D721Med (cell line): Measurements from ENCODE around the gene PIAS2.
A peak's percentile ranks its signal among the peaks of the same experiment; 100 is the strongest.

Experiments used
- DNase-seq: peaks from one replicate; pipeline ENCODE4 v3.0.0; 2011; ENCODE audit warnings: low spot score; ENCODE audit not compliant: insufficient read length
- FAIRE-seq: peaks from 2 replicates; lab custom pipeline; 2011; peaks lifted over from hg19 to GRCh38; lab: Jason Lieb, UNC
- CTCF ChIP-seq: IDR thresholded peaks from 2 replicates; pipeline ENCODE4 v1.5.1; 2012; ENCODE audit warnings: mild to moderate bottlenecking, control low read depth; ENCODE audit not compliant: insufficient read depth; ENCODE audit errors: missing control alignments

PIAS2 gene

GRCh38 chr18:46916551-46917107 is 678 bp downstream of the PIAS2 start:
- peak; percentile 84 for FAIRE-seq
- TF ChIP-seq CTCF: no peak
- no peak for DNase-seq

DNA sequence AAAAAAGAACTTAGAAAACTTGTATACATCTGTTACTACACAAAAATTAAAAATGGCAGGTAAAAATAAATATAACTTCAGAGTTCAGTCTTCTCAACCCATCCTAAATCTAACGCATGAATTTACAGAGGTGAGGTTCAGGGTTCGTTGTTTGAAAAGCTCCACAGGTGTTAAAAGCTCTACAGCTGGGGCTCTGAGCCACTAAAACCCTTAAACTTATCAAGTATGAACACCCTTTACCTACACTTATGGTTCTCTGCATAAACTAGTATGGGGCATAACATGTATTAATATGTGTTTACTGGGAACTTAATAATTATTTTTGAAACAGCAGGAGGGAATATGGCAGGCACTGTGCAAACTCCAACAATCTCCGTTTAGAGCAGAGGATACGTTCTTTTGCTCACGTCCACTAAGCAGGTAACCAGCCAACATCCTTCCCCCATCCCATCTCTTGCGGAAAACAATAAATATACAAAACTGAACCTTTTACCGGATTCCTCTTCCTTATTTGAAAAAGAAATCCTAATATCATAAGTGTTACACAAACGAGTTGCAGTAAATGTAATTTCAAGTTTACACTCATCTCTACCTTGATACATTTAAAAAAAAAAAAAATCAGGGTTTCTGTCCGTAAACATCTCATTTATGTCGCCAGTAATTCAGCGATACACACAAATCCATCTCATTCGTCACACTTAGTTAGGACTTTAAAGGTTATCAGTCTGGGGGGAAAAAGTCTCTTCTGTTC is 1.3 kb downstream of the PIAS2 start:
- no peak for FAIRE-seq
- TF ChIP-seq CTCF: no peak
- DNase-seq: no peak

DNA sequence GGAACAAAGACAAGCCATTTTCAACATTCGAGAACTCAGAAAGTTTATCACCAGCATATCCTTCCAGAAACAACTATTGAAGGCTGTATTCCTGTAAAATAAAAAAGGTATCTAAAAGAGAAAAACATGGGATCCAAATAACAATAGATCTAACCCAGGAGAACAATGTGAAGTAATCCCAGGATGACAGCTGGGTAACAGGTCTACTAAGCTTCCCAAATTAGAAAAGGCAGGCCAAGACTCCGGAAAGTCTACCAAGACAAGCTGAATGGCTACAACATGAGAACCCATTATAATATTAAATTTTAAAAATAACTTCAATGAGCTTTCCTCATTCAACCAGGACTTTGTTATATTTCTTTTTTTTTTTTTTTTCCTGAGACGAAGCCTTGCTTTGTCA is 6.5 kb downstream of the PIAS2 start:
- TF ChIP-seq CTCF: no peak
- DNase-seq (no peak), FAIRE-seq (peak; percentile 66)

GRCh38 chr18:46909497-46909896 is 7.8 kb downstream of the PIAS2 start:
- FAIRE-seq (peak; percentile 74), DNase-seq (no peak)
- no peak for TF ChIP-seq CTCF

DNA sequence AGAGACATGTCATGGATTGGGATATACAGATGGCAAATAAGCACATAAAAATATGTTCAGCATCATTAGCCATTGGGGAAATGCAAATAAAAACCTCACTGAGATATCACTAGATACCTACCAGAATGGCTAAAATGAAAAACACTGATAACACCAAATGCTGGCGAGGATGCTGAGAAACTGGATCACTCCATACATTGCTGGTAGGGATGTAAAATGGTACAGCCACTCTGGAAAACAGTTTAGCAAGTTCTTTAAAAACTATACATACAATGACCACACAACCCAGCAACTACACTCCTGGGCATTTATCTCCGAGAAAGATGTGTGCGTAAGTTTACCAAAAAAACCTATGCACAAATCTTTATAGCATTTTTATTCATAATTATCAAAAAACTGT is 13.9 kb downstream of the PIAS2 start:
- no peak for TF ChIP-seq CTCF
- DNase-seq (no peak), FAIRE-seq (peak; percentile 91)

GRCh38 chr18:46899274-46899948 is 17.9 kb downstream of the PIAS2 start:
- TF ChIP-seq CTCF: no peak
- FAIRE-seq (peak; percentile 53), DNase-seq (no peak)
